HG02588 (cell line): Measurements from ENCODE around the gene APCS.

Experiments
- ATAC-seq: cut with Tn5 transposase; IDR thresholded peaks from one replicate; pipeline ENCODE4 v1.9.1; 2021; ENCODE audit warnings: mild to moderate bottlenecking, moderate library complexity; ENCODE audit not compliant: unreplicated experiment

APCS gene, protein sequence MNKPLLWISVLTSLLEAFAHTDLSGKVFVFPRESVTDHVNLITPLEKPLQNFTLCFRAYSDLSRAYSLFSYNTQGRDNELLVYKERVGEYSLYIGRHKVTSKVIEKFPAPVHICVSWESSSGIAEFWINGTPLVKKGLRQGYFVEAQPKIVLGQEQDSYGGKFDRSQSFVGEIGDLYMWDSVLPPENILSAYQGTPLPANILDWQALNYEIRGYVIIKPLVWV

GRCh38 chr1:159587461-159587951, at the start of gene APCS:
TSS of gene APCS (plus strand) at chr1:159587826. CDS start at chr1:159587922, 96 bp downstream.
- ATAC-seq, result no peak

GRCh38 chr1:159548126-159548525, 39.5 kb upstream of the APCS start:
- ATAC-seq, result no peak

DNA sequence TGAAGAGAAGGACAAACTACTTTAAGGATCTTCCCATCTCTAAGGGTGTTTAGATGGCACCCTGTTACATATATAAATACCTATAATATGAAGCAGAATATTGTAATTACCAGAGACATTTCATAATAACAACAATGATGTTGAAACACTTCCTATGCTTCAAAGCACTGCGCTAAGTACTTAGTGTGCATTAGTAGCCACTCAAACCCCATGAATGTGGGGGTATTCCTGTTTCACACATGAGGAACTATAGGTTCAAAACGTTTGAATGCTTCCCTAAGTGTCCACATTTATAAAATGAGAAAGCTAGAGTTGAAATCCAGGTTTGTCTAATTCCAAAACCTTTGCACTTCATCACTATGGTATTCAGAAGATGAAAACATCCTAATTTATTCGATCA, 33.4 kb upstream of the APCS start:
- ATAC-seq, result no peak

GRCh38 chr1:159554696-159555095, 32.9 kb upstream of the APCS start:
- ATAC-seq, result no peak

GRCh38 chr1:159556931-159557369, 30.7 kb upstream of the APCS start:
- ATAC-seq, result no peak

- ATAC-seq, result no peak
These were observed 27.0 kb upstream of the APCS start for GRCh38 chr1:159560599-159560998.

- no peak for ATAC-seq
These were observed 26.1 kb upstream of the APCS start for GRCh38 chr1:159561497-159561896.

DNA sequence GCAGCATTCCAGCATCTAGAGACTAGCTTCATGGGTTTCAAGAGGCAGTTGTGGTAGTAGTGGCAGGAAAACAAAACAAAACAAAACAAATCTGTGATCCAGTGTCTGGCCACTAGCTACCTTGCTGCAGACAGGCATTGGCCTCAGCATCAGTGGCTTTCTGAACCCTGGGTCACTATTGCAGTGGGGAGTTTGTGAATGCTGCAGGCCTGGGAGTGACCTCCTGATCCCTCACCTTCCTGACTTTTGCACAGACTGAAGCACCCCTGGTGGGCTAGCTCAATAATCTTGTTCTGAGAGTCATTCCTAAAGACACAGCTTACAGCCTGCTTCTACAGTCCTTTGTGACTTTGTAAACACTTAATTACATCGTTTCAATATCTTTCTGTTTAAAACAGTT, 24.9 kb upstream of the APCS start:
- no peak for ATAC-seq

- no peak for ATAC-seq
These were observed 10.2 kb upstream of the APCS start for GRCh38 chr1:159577446-159577845.

DNA sequence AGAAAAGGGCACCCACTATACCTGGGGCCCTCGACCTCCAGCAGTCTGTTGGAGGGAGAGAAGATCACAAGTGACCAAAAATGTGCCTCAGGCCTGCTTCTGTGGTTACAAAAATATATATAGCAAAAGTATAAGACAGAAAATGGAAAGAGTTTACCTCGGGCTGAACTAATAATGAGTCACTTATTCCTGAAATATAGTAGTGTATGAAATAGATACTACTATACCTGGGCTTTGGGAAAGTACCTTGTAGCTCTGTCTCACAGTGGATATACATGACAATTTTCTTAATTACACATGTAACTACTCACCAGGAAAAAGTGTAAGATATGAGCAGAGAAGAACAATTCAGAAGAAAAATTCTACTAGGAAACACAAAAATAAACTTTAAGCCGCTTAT, 7.3 kb upstream of the APCS start:
- ATAC-seq, result peak; percentile 49

- ATAC-seq, result no peak
These were observed 6.2 kb upstream of the APCS start for GRCh38 chr1:159581422-159581821.

DNA sequence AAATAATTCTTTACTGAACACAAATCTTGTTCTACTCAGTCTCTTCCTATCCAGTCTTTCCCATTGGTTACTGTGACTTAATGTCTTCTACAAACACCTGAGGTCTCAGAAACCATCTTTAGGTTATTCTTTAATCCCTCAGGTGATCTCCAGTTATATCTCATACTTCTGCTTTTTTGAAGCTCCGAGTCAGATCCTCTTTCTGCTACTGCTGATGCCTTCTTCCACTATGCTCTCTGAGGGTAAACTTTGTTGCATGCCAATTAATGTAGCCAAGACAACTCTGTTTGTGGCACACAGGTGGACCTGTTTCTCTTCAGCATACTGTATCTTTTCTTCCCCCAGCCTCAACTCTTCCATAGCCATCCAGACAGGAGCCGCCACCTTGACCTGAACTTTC, 3.1 kb upstream of the APCS start:
- no peak for ATAC-seq

- no peak for ATAC-seq
These were observed 4.4 kb downstream of the APCS start for GRCh38 chr1:159591981-159592380.

DNA sequence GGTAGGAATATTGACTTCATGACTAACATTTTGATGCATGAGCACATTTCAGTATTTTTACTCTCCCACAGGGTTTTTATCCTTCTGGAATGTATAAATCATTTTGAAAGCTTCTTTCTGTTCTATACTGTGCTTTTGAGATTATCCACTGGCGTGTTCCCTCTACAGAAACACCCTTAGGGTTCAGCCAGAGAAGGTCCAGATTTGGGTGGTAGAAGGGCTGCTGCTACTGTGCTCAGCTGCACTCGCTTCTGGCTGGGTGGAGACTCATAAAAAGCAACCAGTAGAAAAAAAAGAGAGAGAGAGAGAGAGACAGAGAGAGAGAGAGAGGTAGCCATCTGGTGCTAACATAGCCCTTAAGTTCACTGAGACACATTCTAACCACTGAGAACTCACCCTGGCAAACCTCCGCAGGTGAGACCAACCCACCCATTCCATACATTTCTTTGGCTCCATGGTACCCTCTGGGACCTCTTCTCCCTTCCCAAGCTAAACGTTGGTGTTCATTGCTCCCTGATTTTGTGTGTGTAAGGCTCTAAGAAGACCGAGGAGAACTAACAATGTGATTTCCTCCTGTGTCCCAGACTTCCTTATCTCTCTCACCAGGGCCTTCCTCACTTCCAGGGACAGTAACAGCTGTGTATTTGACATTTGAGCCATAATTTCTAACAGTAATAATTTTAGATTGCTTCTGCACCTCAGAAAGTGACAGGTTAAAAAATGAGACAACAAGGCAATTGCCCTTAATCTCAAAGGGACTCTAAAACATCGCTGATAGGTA, 7.2 kb downstream of the APCS start:
- ATAC-seq, result no peak

- no peak for ATAC-seq
These were observed 10.6 kb downstream of the APCS start for GRCh38 chr1:159598196-159598595.

DNA sequence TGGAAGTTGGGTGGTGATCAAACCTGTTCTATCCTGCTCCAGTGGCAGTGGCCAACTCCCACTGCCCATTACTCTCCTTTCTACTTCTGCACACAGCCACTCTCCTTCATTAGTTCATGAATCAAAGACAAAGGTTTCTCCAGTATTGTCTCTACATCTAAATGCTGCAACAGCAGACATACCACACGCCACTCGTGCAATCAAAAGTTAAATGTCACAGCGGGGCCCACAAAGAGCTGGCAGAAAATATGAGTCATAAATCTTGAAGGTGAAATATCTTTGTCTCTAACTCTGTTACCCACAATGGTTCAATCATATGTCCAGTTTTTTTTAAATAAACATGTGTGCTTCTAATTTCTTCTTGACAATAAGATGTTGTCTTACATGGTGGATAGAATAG, 13.3 kb downstream of the APCS start:
- no peak for ATAC-seq

DNA sequence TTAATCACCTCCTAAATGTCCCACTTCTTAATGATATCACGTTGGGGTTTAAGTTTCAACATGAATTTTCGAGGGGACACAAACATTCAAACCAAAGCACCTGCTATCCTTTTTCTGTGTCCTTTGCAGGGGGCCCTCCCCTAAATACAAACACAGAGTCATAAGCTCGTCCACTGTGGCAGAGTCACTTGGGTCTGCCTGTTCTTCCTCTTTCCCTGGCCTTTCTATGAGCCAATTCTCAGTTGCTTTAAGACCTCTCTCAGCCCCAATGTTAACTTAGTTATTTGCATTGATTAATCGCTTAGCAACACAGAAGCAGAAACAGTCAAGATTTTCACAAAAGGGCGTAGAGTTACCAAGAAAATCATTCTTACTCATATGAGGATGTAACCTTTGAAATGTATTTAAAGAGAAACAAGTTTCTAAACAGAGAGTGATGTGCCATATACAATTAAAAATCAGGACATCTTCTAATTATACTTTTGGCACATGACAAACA, 14.9 kb downstream of the APCS start:
- ATAC-seq, result no peak

GRCh38 chr1:159612211-159612885, 24.7 kb downstream of the APCS start:
- ATAC-seq, result no peak

- no peak for ATAC-seq
These were observed 45.3 kb downstream of the APCS start for GRCh38 chr1:159632922-159633321.
